ENCODE measurements around the gene HMGCS2. TPM values are rescaled to one million over a fixed set of nuclear protein-coding genes. Genes with fewer than 3 reads are reported as not detected.

HMGCS2 gene
- polyA plus RNA-seq, 2 of the 4 experiments (the other 2 are of a cell fraction): not detected

GRCh38 chr1:119778359-119778758, 9.7 kb upstream of the HMGCS2 start:
- TF ChIP-seq HOXB13 (CRISPR knock-in tag; IDR thresholded peaks at IDR 0.05; ENCODE audit: low read depth) (no peak), MAX (IDR thresholded peaks at IDR 0.05) (no peak), NR3C1 (IDR thresholded peaks at IDR 0.05) (no peak), EHF (CRISPR knock-in tag; IDR thresholded peaks at IDR 0.05) (no peak), RFX5 (IDR thresholded peaks at IDR 0.05) (no peak), JUNB (IDR thresholded peaks at IDR 0.05) (no peak), HOXA7 (CRISPR knock-in tag; IDR thresholded peaks at IDR 0.05) (no peak), ZSCAN20 (CRISPR knock-in tag; IDR thresholded peaks at IDR 0.05) (no peak), RCOR1 (IDR thresholded peaks at IDR 0.05; ENCODE audit: low read depth, low read length) (no peak), GATA3 (IDR thresholded peaks at IDR 0.05; ENCODE audit: borderline replicate concordance) (no peak), JUN (IDR thresholded peaks at IDR 0.05) (no peak), CEBPB (IDR thresholded peaks at IDR 0.05) (no peak), MAFK (IDR thresholded peaks at IDR 0.05; ENCODE audit: partially characterized antibody) (no peak)
- CTCF ChIA-PET: interaction anchor here (1.3 kb wide), 1 partner anchor 35 kb away, joined by 3 read pairs; no protein-coding TSS in a partner anchor
- WGBS (ENCODE audit: missing lambda C conversion rate): 60% methylated on average over 6 of the region's 6 CpGs
- peak overlapping the region; percentile 63 for H3K4me2 ChIP-seq
- POLR2A ChIA-PET: no interaction called here
- H3K27ac ChIP-seq: no peak overlapping the region
- FAIRE-seq: no peak
- H3K9me3 ChIP-seq: no peaks in the 10 kb centered on the region
- H3K4me3 ChIP-seq: peak overlapping the region; percentile 26; the same call in 2 of the 3 replicates
- no peaks in the 10 kb centered on the region; the same call in 2 of the 3 replicates for H3K4me1 ChIP-seq
- DNase-seq (ENCODE audit: low read depth in 1 of 2, low spot score in 1 of 2): no peak
- ATAC-seq: no peak

- no peak overlapping the region for H3K4me3 ChIP-seq
- ATAC-seq: no peak
- H3K4me2 ChIP-seq: no peak overlapping the region
- 58% methylated on average over 7 of the region's 7 CpGs for WGBS (ENCODE audit: missing lambda C conversion rate)
- H3K4me1 ChIP-seq: no peaks in the 10 kb centered on the region; the same call in 2 of the 3 replicates
- H3K9me3 ChIP-seq: no peaks in the 10 kb centered on the region
- H3K27ac ChIP-seq: no peak overlapping the region
- ChIA-PET POLR2A (no interaction called here), CTCF (no interaction called here)
- no peak for FAIRE-seq
- no peak for DNase-seq (ENCODE audit: low read depth in 1 of 2, low spot score in 1 of 2)
- TF ChIP-seq NFE2L2 (conservative IDR thresholded peaks at IDR 0.05; ENCODE audit: low read length) (no peak), CBX8 (IDR thresholded peaks at IDR 0.05) (no peak), TP53 (CRISPR knock-in tag; IDR thresholded peaks at IDR 0.05) (no peak), HOXB5 (CRISPR knock-in tag; IDR thresholded peaks at IDR 0.05) (no peak), EP300 (IDR thresholded peaks at IDR 0.05) (no peak), SREBF2 (IDR thresholded peaks at IDR 0.05) (no peak), CHD2 (IDR thresholded peaks at IDR 0.05; ENCODE audit: low read length, partially characterized antibody) (no peak), ZC3H11A (IDR thresholded peaks at IDR 0.05) (no peak), ZFP36 (IDR thresholded peaks at IDR 0.05; ENCODE audit: borderline replicate concordance, partially characterized antibody) (no peak), E2F6 (IDR thresholded peaks at IDR 0.05; ENCODE audit: borderline replicate concordance, low read depth) (no peak), CBX2 (IDR thresholded peaks at IDR 0.05; ENCODE audit: borderline replicate concordance, low read depth) (no peak), RCOR1 (IDR thresholded peaks at IDR 0.05; ENCODE audit: low read depth, low read length) (no peak)
These were observed 6.2 kb upstream of the HMGCS2 start for GRCh38 chr1:119774746-119775490.

- DNase-seq (ENCODE audit: low read depth in 1 of 2, low spot score in 1 of 2): no peak
- CTCF ChIA-PET: no interaction called here
These were observed 5.1 kb upstream of the HMGCS2 start for GRCh38 chr1:119773711-119774241.

More at GRCh38 chr1:119773711-119774241, 5.1 kb upstream of the HMGCS2 start:
- POLR2A ChIA-PET: no interaction called here
- TF ChIP-seq RARB (CRISPR knock-in tag; IDR thresholded peaks at IDR 0.05): no peak
- no peak for TF ChIP-seq E2F6 (IDR thresholded peaks at IDR 0.05; ENCODE audit: borderline replicate concordance, low read depth)
- no peak for TF ChIP-seq MYC (IDR thresholded peaks at IDR 0.05; ENCODE audit: borderline replicate concordance, low read length)
- no peak for TF ChIP-seq FOXS1 (CRISPR knock-in tag; IDR thresholded peaks at IDR 0.05)
- TF ChIP-seq HMGXB4 (CRISPR knock-in tag; IDR thresholded peaks at IDR 0.05; ENCODE audit: borderline replicate concordance): no peak
- TF ChIP-seq EHF (CRISPR knock-in tag; IDR thresholded peaks at IDR 0.05): no peak
- no peak for TF ChIP-seq NPAS2 (CRISPR knock-in tag; IDR thresholded peaks at IDR 0.05; ENCODE audit: borderline replicate concordance)
- no peak for TF ChIP-seq TFCP2L1 (CRISPR knock-in tag; IDR thresholded peaks at IDR 0.05)
- no peak for TF ChIP-seq CHD4 (IDR thresholded peaks at IDR 0.05; ENCODE audit: borderline replicate concordance)
- TF ChIP-seq EP300 (IDR thresholded peaks at IDR 0.05): no peak
- no peak for TF ChIP-seq CEBPB (IDR thresholded peaks at IDR 0.05)
- TF ChIP-seq POLR2AphosphoS2 (conservative IDR thresholded peaks at IDR 0.05; ENCODE audit: low read length): no peak
- TF ChIP-seq RCOR1 (IDR thresholded peaks at IDR 0.05; ENCODE audit: low read depth, low read length): no peak
- TF ChIP-seq ZC3H11A (IDR thresholded peaks at IDR 0.05): no peak
- Histone ChIP-seq H3K27ac (no peak overlapping the region), H3K4me2 (no peak overlapping the region), H3K4me3 (no peak overlapping the region), H3K4me1 (no peaks in the 10 kb centered on the region), H3K9me3 (no peaks in the 10 kb centered on the region)
- WGBS (ENCODE audit: missing lambda C conversion rate): 93% methylated on average over 3 of the region's 3 CpGs
- no peak for FAIRE-seq
- ATAC-seq: no peak

Data from A549 (cell line).